LNCaP clone FGC (cell line): ENCODE measurements around the gene RAD51C.

Source experiments
- DNase-seq: peaks from one replicate; pipeline ENCODE4 v3.0.0-alpha.2; 2011; ENCODE audit warnings: low read depth
- H3K4me3 ChIP-seq: 2 replicates; pipeline ENCODE4 v1.5.1; 2011; ENCODE audit warnings: mild to moderate bottlenecking, low read depth, low read length, control low read depth
- CTCF ChIP-seq: IDR thresholded peaks from 2 replicates; pipeline ENCODE4 v1.5.1; 2012; ENCODE audit warnings: mild to moderate bottlenecking; ENCODE audit not compliant: control insufficient read depth, insufficient read depth; ENCODE audit errors: extremely low read depth

RAD51C gene

DNA sequence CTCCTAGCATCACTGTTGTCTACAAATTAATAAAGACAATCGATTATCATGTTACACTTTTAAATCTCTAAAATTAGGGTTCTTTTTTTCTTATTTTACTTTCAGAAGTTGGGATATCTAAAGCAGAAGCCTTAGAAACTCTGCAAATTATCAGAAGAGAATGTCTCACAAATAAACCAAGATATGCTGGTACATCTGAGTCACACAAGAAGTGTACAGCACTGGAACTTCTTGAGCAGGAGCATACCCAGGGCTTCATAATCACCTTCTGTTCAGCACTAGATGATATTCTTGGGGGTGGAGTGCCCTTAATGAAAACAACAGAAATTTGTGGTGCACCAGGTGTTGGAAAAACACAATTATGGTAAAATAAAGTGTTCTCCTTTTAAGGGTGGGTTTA lies 2.4 kb downstream of the RAD51C start:
- no peak overlapping the region for H3K4me3 ChIP-seq
- no peak for TF ChIP-seq CTCF
- no peak for DNase-seq

DNA sequence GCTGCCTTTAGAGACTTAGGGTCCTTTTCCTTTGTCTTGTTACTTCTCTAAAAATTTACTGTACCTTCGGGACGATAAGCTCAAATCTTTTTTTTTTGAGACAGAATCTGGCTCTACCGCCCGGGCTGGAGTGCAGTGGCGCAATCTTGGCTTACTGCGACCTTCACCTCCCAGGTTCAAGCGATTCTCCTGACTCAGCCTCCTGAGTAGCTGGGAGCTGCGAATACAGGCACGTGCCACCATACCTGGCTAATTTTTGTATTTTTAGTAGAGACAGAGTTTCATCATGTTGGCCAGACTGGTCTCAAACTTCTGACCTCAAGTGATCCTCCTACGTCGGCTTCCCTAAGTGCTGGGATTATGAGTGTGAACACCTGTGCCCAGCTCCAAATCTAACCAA lies 7.4 kb downstream of the RAD51C start:
- DNase-seq = no peak
- TF ChIP-seq CTCF = no peak
- no peak overlapping the region for H3K4me3 ChIP-seq

DNA sequence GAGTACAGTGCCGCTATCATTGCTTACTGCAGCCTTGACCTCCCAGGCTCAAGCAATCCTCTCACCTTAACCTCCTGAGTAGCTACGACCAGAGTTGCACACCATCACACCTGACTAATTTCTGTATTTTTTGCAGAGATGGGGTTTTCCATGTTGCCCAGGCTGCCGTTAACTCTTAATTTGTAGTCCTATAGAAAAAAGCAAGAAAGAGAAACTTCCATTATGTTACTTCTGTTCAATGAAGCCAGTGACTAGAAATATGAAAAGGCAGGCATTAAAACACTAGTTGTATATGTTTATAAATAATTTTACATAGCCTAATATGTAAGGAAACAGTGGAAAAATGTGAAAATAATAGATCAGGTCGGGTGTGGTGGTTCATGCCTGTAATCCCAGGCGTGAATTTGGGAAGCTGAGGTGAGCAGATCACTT lies 9.7 kb downstream of the RAD51C start:
- DNase-seq = no peak
- TF ChIP-seq CTCF = no peak
- no peak overlapping the region for H3K4me3 ChIP-seq

DNA sequence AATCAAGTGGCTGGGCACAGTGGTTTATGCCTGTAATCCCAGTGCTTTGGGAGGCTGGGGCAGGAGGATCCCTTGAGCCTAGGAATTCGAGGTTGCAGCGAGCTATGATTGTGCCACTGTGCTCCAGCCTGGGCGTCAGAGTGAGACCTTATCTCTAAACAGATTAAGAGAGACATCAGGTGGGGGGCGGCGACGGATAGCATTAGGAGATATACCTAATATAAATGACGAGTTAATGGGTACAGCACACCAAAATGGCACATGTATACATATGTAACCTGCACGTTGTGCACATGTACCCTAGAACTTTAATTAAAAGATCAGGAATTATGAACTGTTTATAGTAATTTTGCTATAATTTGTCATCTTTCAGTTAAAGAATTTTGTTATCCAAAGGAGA lies 10.3 kb downstream of the RAD51C start:
- H3K4me3 ChIP-seq = no peak overlapping the region
- DNase-seq = no peak
- TF ChIP-seq CTCF = no peak

- no peak for TF ChIP-seq CTCF
- no peak for DNase-seq
- H3K4me3 ChIP-seq = no peak overlapping the region
Measured at GRCh38 chr17:58703137-58703915, 10.9 kb downstream of the RAD51C start.

DNA sequence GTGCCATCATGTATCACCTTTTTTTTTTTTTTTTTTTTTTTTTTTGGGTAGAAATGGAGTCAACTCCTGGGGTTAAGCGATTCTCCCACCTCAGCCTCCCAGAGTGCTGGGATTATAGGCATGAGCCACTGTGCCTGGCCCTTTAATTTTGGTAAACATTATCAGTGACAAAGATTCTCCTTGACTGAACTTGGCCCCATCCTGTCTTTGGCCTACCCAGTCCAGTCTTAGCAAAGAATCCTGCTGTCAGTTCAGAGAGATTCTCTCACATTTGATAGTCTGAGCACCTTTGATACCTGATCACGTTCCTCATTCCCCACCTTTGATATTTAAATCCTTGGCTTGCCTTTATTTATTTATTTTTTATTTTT lies 11.5 kb downstream of the RAD51C start:
- no peak for DNase-seq
- no peak for TF ChIP-seq CTCF
- H3K4me3 ChIP-seq = no peak overlapping the region

- no peak overlapping the region for H3K4me3 ChIP-seq
- DNase-seq = no peak
- no peak for TF ChIP-seq CTCF
Measured at GRCh38 chr17:58706351-58707140, 14.1 kb downstream of the RAD51C start.
